SHP77 (cell line): ENCODE data around the gene LLCFC1.
"Not testable (repeated sequence)": the region's sequence is repeated elsewhere in the genome, so short reads cannot be mapped to it uniquely, and the experiment has no call there.

Source experiments
- DNase-seq, 2 experiments: peaks; one replicate each; lab custom pipeline; 2025; lab: John Stamatoyannopoulos, UW

LLCFC1 gene

DNA sequence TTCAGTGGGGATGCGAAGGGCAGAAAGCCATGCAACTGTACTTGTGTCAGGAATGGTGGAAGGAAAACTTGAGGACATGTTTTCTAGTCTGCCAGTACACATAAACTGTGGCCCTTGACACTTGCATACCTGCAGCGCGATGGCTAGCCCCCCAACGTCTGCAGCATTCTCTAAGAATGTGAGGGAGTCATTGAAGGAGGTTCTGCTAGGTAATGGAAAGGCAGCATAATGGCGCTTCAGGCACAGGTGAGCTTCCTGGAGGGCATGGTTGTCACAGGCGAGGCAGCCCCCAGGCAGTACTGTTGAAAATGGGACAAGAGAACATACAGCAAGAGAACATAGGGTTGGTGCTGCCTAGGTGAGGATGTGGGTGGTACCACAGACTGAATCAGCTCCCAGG lies 3.5 kb downstream of the LLCFC1 start:
- no peak for DNase-seq

- no peak for DNase-seq
These were observed 4.5 kb downstream of the LLCFC1 start for GRCh38 chr7:142943706-142944268.

DNA sequence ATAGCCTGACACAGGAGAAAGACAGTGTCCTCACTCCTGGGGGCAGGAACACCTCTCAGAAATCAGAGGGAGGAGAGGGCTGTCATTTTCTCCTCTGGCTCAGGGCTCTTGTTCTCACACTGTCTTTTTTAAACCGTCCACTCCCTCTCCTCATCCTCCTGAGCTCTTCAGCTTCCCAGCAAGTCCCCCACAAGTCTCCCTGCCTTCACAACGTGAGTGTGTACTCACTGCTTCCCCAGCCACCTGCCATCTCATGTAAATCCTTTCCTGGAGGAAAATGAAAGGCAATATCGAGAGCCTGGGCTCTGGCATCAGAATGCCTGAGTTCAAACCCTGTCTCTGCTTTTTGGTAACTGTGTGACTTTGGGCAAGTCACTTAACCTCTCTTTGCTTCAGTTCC lies 5.7 kb downstream of the LLCFC1 start:
- no peak for DNase-seq

- no peak for DNase-seq
These were observed 9.3 kb downstream of the LLCFC1 start for GRCh38 chr7:142948603-142949002.

- no peak for DNase-seq
These were observed 11.0 kb downstream of the LLCFC1 start for GRCh38 chr7:142950235-142950634.

GRCh38 chr7:142954680-142955268 lies 15.5 kb downstream of the LLCFC1 start:
- no peak for DNase-seq

GRCh38 chr7:142956951-142957623 lies 17.8 kb downstream of the LLCFC1 start:
- DNase-seq, result no peak

GRCh38 chr7:142957723-142958122 lies 18.4 kb downstream of the LLCFC1 start:
- no peak for DNase-seq

DNA sequence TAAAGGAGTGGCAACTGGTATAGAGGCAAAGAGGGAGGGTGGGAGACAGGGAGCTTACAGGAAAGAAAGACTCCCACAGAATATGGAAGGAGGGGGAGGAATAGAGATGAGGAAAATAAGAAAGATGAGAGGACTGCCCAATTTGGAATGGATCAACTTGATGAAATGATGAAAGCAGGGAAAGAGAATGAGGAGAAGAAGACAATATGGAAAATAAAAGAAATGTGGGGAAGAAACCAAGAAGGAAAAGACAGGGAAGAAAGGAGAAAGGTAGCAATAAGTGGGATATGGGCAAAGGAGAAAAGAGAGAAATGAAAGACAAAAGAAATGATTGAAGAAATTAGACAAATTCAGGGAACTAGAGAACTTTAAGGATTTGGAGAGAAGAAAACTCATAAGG lies 19.9 kb downstream of the LLCFC1 start:
- DNase-seq, result no peak

GRCh38 chr7:142960955-142961512 lies 21.8 kb downstream of the LLCFC1 start:
- no peak for DNase-seq

DNA sequence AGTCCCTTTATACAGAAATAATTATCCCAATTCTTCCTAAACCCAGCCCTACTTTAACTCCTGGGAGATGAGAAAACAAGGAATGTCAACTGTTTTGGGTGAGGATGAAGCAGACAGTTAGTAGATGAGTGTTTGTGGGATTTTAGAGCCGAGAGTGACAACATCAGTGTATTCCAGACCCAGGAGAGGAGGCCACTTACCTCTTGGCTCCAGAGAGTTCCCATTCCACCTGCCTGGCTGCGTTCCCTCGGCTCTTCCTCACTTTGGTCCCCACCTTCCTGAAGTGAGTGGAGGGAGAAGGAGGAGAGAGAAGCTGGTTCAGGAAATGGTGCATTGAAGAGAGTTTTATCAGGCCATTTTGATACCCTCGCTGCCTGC lies 22.3 kb downstream of the LLCFC1 start:
- DNase-seq, result no peak

- no peak for DNase-seq
These were observed 23.0 kb downstream of the LLCFC1 start, which contains the start of gene KEL for GRCh38 chr7:142961973-142962926. TSS of gene KEL (minus strand) at chr7:142962363. CDS start at chr7:142962206, 157 bp downstream.

DNA sequence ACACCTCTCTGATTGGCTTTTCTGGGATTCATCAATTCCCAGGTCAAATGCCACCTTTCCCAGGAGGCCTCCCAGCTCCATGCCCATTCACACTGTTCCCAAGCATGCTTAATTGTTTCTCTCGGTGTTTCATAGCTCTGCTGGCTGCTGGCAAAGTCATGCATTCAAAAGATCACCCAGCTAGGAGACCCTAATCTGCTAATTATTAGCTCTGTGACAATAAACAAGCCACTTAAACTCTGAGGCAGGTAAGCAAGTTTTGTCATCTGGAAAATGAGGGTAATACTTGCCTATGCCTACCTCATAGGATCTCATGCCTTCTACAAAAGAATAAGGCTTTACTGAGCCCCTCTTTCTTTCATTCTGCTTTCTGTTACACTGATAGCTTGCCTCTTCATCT lies 23.7 kb downstream of the LLCFC1 start:
- no peak for DNase-seq

DNA sequence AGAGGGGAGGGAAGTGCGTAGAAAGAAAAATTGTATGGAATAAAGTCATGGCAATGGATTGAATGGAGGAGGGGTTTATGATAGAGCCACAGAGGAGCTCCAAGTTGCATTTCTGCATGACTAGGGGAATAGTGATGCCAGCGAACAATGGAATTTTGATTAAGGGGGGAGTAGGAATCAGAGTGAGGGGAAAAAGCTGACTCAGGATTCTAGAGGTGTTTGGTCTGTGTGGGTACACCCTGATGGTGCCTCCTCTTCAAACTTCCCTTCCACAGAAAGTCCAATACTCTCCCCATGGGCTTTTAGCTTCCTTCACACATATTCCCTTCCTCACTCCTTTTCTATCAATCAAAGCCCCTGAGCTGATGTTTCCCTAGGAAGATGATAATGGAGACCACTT lies 24.7 kb downstream of the LLCFC1 start:
- DNase-seq, result no peak

DNA sequence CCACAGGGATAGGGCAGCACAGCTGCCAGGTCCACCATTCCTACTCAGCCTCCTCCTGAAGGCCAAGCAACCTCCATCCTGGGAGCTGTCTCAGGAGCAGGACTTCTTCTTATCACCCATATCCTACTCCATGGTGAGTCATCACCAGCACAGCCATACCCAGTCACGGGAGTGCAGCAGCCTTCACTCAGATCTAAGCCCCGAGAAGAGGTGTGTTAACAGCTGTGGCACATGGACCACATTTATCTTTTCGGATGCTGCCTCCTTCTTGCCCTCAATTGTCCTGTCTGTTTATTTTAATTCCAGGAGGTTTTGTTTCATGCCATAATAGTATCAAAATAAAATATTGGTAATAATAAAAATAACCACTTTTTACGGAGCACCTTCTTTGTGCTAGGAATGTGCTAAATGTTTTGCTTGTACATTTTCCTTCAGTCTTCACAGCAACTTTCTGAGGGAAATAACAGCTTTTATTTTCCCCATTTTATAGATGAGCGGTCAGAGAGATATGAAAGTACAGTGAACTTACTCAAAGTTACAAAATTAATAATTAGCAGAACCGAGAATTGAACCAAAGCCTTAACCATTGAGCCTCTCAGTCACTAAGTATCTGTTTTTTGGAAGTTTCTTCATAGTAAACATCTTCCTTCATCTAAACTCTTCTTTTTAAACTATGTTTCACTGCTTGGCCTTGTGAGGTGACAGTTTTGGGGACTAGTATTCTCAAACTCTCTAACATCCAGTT lies 25.4 kb downstream of the LLCFC1 start:
- DNase-seq, result no peak

DNA sequence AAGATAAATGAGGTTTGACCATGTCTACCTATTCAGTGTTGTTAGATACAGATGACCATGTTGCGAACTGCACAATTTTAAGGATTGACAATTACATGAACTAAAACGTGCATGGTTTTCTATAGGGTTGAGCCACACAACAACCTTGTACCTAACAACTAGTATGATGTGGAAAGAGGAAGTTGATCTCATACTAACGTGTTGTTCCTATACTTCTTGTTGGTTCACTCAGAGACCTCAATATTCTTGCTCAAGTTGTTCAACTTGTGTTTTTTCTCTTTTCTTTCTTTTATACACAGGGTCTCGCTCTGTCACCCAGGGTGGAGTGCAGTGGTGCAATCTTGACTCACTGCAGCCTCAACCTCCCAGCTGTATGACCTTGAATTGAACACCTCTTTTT lies 28.9 kb downstream of the LLCFC1 start:
- DNase-seq, result no peak

GRCh38 chr7:142969183-142969582 lies 29.9 kb downstream of the LLCFC1 start:
- DNase-seq, result no peak

- DNase-seq, result no peak
These were observed 35.3 kb downstream of the LLCFC1 start for GRCh38 chr7:142974626-142975025.

- DNase-seq, result not testable (repeated sequence)
These were observed 39.1 kb downstream of the LLCFC1 start for GRCh38 chr7:142978402-142978801.

GRCh38 chr7:142983825-142984224 lies 44.5 kb downstream of the LLCFC1 start:
- no peak for DNase-seq

DNA sequence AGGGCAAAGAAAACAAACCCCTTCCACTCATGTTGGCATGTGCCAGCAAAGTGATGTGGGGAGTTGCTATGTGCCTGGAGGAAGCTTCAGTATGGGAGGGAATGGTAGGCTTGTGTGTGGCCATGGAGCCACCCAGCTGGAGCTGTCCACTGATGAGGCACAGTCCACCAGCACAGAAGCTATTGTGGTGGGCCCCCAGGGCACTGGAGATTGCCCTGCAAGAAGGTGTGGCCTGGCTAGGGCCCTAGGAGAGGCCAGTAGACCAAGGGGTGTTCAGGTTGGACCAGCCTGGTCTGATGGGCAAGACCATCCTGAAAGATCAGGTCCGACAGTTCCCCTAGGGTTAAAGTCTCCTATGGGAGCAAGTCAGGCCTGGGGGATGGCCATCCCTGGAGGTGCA lies 45.0 kb downstream of the LLCFC1 start:
- no peak for DNase-seq
